Stimulated activated CD8-positive, alpha-beta memory T cell treated with anti-CD3 and anti-CD28 coated beads, Interleukin-15, amount 100 ng/mL, for 4 hours (primary cell): ENCODE measurements around the gene MECP2.

ENCODE experiments used
- DNase-seq, 2 donors: peaks; one replicate each; pipeline ENCODE4 v3.0.0-alpha.2; 2020; ENCODE audit warnings: low read depth in 2 of 2

MECP2 gene

DNA sequence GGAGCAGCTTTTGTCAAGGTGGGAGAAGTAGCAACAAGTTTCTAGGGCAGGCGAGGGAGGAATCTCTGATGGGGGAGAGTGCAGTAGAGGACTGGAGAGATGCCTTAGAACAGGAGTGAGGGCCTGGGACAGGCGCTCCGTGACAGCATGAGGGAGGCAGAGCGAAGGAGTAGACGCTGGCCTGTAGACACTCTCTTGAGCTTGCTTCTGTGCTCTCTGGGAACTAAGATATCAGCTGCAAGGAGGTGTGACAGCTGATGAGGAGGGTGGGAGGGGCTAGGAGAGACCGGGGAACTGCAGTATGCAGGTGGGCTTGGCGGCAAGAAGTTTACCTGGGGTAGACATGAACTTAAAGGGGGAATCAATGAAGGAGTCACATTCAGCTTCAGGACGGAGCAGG is 35.7 kb downstream of the MECP2 start:
- no peak for DNase-seq

GRCh38 chrX:154059729-154060245 is 37.7 kb downstream of the MECP2 start:
- no peak for DNase-seq

DNA sequence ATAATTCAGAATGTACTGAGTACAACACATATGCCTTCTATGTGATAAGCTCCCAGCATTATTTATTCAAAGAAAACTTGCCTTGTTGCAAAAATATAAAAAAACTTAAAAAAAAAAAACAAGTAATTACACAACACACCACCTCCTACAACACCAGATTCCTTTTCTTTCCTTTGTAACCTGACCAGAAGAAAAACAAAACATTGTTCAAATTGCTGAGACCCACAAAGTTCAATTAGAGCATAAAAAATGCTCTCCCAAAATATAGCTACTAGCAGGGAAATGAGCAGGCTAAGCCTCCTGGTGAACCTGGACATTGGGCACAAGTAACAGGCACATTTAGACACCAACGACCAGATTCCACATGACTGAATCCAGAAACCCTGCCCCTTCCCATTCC is 38.3 kb downstream of the MECP2 start:
- DNase-seq, result no peak

- DNase-seq, result no peak
Observed at GRCh38 chrX:154058214-154058997, 39.1 kb downstream of the MECP2 start.

DNA sequence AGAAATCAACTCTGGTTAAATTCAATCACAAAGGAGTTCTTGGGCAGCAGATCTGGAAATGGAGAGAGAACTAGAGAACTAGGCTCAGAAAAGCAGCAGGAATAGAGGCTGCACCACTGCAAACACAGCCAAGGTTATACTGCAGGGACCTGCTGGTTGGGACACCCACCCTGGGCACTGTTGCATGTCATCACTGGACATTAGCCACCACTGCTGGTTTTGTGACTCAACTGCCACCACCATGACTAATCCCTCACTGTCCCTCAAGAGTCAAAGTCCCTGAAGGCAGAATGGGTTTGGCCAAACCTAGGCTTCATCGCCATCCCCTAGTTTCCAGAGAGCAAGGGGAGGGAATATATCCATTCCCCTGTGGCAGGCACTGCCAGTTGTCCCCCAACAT is 39.7 kb downstream of the MECP2 start:
- no peak for DNase-seq

DNA sequence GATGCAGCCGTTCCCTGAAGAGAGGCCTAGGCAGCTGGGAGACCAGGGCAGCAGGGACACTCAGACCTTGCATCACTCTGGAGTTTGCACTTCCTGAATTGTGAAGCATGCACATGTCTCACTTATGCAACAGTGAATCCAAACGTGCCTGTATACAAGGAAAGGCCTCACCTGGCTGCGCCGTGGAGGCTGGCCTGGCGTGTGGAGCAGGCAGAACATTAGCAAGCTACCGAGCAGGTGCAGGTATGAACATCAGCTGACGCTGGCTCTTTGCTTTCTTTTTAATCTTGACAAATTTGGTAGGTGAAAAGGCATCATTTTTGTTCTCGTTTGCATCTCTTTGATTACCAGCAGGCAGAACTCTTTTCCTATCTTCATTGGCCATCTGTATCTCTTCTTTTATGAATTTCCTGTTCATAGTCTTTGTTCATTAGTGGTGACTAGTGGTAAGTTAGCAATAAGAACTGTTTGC is 40.7 kb downstream of the MECP2 start:
- DNase-seq, result no peak

DNA sequence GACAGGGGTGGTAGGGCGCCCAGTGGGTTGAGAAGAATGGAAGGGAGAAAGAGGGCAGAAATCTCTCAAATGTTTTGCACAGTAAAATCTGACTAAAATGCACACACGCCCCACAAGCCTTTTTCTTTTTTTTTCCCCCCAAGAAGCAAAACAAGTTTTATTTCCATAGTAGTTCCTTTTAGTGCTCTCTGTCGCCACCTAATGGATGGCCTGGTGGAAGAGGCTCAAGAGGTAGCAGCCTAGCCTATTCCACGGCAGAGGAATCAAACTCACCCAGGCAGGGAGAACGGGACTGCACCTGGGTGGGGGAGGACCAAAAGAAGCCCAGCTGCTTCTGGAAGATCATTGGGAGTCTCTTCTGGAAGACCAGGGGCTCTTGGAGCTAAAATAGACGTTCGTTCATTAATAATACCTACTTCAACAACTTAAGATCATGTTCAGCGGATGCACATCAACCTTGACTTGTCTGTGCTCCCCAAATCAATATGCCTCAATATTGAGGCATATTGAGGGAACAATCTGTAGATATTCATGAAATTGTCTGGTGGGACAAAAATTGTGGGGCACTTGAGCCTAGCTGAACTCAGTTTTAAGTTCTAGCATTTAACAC is 46.2 kb downstream of the MECP2 start:
- DNase-seq, result peak in 1 of 2 donors; percentile 34

DNA sequence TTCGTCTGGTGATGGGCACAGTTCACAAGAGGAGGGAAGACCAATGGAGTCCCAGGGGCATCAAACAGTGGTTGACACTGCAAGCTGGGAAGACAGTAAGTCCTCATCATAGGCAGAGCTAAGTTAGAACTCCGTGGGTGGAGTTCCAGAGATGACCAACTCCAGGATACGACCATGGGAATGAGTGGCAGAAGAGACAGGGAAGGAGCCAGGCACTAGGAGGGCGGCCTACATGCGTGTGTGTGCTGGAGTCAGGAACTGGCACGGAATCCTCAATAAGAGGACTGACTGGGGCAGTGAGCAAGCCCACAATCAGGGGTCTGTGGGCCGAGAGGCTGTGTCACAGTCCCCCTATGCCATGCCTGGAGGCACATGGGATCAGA is 47.4 kb downstream of the MECP2 start:
- no peak for DNase-seq

DNA sequence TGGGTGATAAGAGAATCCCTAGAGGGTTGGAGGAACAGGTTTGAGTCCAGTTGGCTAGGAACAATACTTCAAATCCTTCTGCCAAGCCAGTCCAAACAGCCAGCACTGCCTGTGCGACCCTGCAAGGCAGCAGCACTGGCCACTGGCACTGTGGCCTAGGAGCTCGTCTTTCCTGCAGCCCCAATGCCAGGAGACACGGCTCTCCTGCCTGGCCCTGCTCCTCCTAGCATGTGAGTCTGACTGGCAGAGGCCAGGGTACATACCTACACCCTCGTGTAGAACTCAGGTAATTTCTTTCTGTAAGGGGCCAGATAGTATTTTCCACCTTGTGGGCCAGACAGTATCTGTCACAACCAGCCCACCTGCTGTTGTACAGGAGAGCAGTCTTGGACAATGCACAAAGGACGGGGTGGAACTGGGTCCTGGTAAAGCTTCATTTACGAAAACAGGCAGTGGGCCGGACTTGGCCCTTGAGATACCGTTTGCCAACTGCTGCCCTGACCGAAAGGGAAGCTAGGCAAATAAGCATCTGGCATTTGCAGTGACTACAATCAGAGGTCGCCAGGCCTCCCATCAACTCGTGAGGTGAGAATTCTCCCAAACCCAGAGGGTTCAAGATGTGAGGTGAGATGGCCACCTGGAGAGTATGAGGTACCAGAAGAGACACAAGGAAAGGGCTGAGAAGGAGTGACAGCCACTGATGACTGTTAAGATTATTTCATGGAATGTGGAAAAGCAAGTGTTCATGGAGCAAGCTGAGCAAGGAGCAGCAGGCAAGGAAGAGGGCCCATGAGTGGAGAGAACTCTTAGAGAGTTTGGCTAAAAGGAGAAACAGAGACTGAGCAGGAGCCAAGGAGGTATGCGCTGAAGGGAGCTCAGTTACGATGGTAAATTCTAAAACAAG is 48.1 kb downstream of the MECP2 start:
- DNase-seq, result no peak

DNA sequence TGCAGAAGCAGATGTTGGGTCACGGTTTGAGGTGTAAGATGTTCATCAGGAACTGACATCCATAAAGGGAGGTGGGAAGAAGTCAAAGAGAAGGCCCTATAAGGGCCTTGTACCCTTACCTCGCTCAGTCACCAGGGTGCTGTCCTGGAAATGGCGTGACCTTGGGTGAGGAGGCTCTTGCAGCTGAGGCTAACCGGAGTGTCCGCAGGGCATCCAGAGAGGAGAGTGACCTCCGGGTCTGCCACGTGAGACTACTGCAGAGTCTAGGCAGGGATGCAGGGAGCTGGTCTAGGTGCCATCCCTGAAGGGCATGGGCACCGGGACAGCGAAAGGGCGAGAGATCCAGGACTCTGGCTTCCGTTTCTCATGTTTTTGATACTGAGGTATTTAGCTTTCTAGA is 49.1 kb downstream of the MECP2 start:
- no peak for DNase-seq

GRCh38 chrX:154046940-154047610 is 50.4 kb downstream of the MECP2 start:
- no peak for DNase-seq

DNA sequence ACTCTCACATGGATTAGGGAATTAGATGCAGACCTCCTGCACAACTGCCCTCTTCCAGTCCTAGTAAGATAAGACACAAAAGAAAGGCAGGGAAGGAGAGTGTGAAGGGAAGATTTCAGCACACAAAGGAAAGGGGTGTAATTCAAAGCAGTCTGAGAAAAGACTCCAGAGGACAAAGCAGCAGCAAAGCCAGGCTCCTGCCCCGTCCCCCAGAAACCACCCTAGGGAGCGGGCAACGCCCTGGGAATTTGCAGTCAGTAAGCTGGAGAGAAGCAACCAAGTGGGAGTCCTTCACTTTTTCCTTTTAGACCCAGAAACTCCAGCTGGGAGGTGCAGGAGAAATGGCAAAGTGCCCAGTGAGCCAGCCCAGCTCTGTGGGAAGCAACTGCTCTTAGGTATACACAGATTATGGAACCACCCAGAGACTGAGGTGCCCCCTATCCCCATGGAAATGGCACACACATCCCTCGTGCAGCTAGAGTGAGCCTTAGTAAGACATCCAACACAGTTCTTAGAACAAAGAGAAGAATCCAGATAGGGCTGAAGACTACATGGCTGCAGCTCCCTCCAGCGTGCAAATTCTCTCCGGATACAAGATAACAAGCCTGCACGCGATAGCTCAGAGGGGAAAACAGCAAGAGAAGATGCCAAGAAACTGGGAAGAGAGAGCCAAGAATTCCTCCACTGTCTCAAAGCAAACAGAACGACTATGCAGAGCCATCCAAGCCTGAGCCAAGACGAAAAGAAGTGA is 51.3 kb downstream of the MECP2 start:
- DNase-seq, result no peak

GRCh38 chrX:154044091-154044490 is 53.4 kb downstream of the MECP2 start:
- DNase-seq, result no peak

DNA sequence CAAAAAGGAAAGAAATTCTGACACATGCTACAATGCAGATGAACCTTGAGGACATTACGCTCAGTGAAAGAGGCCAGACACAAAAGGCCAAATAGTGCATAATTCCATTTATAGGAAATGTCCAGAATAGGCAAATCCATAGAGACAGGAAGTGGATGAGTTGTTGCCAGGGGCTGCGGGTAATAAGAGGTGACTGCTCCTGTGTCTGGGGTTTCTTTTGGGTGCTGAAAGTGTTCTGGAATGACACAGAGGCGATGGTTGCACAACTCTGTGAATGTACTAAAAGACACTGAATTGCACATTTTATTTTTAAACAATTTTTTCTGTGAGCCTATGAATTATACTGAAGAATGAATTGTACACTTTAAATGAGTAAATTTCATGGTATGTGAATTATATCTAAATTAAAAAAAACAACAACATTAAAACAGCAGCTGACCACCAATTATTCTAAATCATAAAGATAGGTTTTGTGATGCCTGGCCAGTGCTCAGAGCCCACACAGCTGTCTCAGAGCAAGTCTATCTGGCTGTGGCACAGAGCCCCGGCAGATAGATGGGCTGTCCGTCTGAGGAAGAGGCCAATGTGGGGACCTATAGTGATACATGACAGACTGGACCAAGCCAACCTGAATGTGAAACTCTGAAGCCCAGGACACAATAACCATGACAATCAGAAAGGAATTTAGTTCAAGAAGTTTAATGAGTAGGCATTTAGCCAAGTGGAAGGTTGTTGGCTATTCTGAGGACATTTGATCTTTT is 54.3 kb downstream of the MECP2 start:
- DNase-seq, result no peak

DNA sequence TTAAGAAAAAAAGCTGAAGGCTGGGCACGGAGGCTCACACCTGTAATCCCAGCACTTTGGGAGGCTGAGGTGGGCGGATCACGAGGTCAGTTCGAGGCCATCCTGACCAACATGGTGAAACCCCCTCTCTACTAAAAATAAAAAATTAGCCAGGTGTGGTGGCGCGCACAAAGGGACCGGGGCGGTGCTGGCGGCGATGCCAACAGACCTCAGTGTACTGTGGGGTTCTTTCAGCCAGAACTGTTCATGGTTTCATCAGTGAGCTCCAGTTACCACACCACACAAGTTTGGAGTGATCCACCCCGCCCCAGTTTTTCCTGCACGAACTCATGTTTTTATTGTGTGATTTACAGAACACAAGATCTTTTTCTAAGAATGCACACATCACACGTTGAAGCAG is 56.7 kb downstream of the MECP2 start:
- no peak for DNase-seq

DNA sequence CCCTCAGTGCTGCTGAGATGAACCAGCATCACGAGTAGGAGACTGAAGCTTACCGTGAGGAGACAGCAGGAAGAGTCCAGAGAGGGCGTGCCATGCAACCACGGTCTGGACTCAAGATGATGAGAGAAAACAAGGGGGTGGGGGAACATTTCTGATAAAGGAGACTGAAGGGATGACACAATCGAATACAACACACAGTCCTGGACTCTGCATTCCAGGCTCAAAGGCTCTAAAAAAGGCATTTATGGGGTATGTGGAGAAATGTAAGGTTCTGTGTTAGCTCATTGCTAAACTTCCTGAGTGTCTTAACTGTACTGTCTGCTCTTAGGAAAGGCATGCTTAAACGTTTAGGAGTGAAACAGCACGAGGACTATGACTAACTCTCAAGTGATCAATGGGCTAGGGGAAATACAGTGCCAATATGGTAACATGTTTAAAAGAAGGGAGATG is 57.2 kb downstream of the MECP2 start:
- DNase-seq, result no peak

- DNase-seq, result no peak
Observed at GRCh38 chrX:154039577-154039976, 57.9 kb downstream of the MECP2 start.

DNA sequence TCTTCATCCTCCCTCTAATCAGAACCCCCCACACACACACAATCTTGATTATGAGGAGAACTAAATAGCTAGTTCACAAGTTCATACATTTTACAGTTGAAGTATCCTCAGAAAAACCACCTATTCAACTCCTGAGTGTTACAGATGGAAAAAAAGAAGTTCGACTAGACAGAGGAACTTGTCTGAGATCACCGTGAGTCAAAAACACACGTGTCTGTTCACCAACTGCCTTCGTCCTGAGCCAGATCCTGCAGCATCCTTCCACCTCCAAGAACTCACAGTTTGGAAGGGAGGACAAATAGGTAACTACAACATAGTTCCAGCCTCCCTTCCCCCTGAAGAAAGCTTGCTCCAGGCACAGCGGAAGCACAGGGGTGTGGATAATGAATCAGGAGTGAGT is 58.9 kb downstream of the MECP2 start:
- DNase-seq, result no peak

DNA sequence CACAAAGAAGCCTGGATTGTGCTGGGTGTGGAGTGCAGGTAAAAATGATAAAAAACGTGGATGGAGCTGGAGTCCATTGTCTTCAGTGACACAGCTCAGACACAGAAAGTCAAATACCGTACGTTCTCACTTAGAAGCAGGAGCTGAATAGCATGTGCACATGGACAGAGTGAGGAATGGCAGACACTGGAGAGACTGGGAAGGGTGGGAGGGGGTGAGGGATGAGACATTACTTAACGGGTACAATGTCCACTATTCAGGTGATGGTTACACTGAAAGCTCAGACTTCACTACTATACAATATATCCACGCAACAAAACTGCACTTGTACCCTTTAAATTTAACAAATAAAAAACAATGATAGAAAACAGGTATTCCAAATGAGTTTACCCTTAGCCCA is 59.8 kb downstream of the MECP2 start:
- DNase-seq, result no peak

DNA sequence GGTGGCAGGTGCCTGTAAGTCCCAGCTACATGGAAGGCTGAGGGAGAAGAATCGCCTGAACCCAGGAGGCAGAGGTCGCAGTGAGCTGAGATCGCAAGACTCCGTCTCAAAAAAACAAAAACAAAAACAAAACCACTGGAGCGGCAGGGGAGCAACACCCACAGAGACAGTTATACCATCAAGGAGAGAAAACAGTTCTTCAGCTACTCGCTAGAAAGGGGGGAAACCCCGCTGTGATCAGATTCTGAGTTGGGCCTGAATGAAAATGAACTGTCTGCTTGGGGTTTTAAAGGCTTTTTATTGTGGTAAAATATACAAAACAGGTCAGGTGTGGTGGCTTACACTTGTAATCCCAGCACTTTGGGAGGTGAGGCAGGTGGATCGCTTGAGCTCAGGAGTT is 61.0 kb downstream of the MECP2 start:
- DNase-seq, result no peak
